ENCODE measurements around the gene EML2.
A peak's percentile ranks its signal among the peaks of the same experiment; 100 is the strongest.

The EML2 gene

GRCh38 chr19:45590300-45591003 lies 48.7 kb downstream of the EML2 start:
- DNase-seq (ENCODE audit: low spot score) = no peak
- TF ChIP-seq CTCF (IDR thresholded peaks at IDR 0.05; ENCODE audit: extremely low read depth, missing control alignments) = no peak

DNA sequence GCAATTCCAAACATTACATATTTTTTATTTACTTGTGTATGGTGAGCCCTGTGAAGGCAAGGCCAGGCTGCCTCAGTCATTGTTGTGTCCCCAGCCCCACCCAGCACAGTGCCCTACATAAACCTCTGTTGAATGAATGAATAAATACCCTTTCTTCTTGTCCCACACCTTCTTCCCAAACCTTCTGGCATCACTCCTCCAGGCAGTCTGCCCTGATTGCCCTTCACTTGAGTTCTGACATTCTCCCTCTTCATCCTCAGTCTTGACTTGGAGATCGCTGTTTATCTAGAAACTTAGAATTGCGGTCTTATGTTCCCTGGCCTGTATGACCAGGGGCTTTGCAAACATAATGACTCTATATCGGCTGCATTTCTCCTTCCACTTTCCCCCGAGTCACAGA lies 49.4 kb downstream of the EML2 start:
- no peak for TF ChIP-seq CTCF (IDR thresholded peaks at IDR 0.05; ENCODE audit: extremely low read depth, missing control alignments)
- no peak for DNase-seq (ENCODE audit: low spot score)

- no peak for TF ChIP-seq CTCF (IDR thresholded peaks at IDR 0.05; ENCODE audit: extremely low read depth, missing control alignments)
- DNase-seq (ENCODE audit: low spot score) = no peak
Observed at GRCh38 chr19:45587873-45588272, 51.3 kb downstream of the EML2 start.

- no peak for TF ChIP-seq CTCF (IDR thresholded peaks at IDR 0.05; ENCODE audit: extremely low read depth, missing control alignments)
Observed at GRCh38 chr19:45585158-45585577, 54.0 kb downstream of the EML2 start.

GRCh38 chr19:45584332-45585157 lies 54.7 kb downstream of the EML2 start, which contains the start of gene OPA3:
Gene OPA3, minus strand, starts transcription at chr19:45584802. Its CDS starts 38 bp downstream, at chr19:45584764.
- DNase-seq (ENCODE audit: low spot score) = peak; percentile 98
- TF ChIP-seq CTCF (IDR thresholded peaks at IDR 0.05; ENCODE audit: extremely low read depth, missing control alignments) = peak; percentile 10

More at GRCh38 chr19:45585158-45585577, 54.0 kb downstream of the EML2 start:
- no peak for DNase-seq (ENCODE audit: low spot score)

- no peak for TF ChIP-seq CTCF (IDR thresholded peaks at IDR 0.05; ENCODE audit: extremely low read depth, missing control alignments)
Observed at GRCh38 chr19:45581576-45581975, 57.6 kb downstream of the EML2 start.

GRCh38 chr19:45578861-45579260 lies 60.3 kb downstream of the EML2 start:
- no peak for TF ChIP-seq CTCF (IDR thresholded peaks at IDR 0.05; ENCODE audit: extremely low read depth, missing control alignments)
- no peak for DNase-seq (ENCODE audit: low spot score)

More at GRCh38 chr19:45581576-45581975, 57.6 kb downstream of the EML2 start:
- no peak for DNase-seq (ENCODE audit: low spot score)

All from GM20000 (cell line).